Measurements from ENCODE around the gene ALG2.

Gene ALG2

GRCh38 chr9:99171225-99172123 lies 50.3 kb downstream of the ALG2 start:
- no peak for DNase-seq

- no peak for DNase-seq
Observed at GRCh38 chr9:99169982-99170761, 51.6 kb downstream of the ALG2 start.

GRCh38 chr9:99169086-99169485 lies 52.7 kb downstream of the ALG2 start:
- no peak for DNase-seq

DNA sequence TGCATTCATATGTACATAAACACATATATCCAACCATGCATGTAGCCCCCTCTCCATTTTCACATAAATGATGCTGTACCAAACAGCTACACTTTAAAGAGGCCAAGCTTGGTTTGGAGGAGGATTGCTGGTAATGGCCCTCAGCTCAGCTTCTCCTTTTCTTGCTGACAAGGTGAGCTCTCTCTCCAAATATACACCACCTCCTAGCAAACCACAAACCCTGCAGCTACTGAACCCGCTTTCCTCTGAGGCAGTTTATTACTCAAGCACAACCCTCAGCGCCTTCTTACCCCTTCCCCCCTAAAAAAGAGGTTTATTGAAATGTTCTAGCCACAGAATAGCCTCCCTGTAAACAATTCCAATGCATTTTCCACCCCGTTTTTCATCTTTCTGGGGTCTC lies 54.0 kb downstream of the ALG2 start:
- DNase-seq: no peak

GRCh38 chr9:99167119-99167518 lies 54.6 kb downstream of the ALG2 start:
- no peak for DNase-seq
